ENCODE results near the gene STMN1.

STMN1 gene

DNA sequence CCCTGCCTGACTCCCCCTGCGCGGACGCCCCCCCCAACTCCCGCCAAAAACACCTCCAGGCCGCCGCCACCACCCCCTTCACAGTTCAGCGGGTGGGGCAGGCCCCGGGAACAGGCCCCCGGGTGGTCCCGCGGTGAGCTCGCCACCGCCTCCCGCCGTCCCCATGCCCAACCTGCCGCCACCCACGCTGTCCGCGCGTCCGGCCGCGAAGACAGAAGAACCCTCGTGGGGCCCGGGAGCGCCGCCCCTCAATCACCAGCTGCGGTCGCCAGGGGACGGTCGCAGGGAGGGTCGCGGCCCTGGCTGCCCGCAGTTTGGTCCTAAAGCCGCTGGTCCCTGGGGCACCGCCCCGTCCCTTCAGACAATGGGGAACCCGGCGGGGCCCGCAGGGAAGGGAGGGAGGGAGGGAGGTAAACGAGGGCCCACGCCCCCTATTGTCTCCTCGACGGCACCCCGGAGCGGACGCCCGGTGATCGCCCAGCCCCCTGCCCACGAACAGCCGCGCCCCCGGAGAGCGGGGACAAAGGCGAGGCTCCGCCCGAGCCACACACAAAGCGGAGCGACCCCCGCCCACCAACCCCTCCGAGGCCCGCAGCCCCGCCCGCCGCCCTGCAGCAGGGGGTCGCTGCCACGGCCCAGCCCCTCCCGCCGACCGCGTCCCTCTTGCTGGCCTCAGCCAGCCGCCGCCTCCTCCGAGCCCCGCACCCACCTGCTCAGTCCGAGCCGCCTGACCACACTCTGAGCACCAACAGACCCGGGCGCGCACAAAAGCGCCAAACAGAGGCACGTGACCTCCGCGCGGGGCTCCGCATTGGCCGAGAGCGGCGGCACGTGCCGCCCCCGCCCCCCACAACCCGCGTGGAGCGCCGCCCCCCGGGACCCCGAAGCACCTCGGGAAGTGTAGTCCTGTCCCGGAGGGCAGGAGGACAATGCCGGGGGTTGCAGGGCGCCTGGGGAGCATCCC lies at the start of gene STMN1:
Gene STMN1, minus strand, starts transcription at position 740 of the 964 bp plus-strand sequence. CDS start 1,743 bp downstream, outside the sequence.
- DNase-seq (ENCODE audit: extremely low spot score), result peak; percentile 94

DNA sequence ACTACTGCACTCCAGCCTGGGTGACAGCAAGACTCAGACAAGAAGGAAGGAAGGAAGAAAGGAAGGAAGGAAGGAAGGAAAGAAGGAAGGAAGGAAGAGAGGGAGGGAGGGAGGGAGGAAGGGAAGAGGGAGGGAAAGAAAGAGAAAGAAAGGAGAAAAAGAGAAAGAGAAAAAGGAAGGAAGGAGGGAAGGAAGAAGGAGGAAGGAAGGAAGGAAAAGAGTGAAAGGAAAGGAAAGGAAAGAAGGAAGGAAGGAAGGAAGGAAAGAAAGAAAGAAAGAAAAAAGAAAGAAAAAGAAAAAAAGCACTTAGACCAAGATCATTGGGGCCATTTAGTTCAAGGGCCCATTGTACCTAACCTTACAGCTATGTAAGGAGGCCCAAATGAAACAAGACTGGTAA lies 49.3 kb upstream of the STMN1 start:
- POLR2A ChIA-PET, result no interaction called here
- DNase-seq (ENCODE audit: extremely low spot score), result no peak
- CTCF ChIA-PET, result interaction anchor here (1.1 to 2.3 kb wide), 5 partner anchors 9 to 60 kb away, joined by 3 to 8 read pairs (median 5); no protein-coding TSS in a partner anchor
- TF ChIP-seq, protein P1, sequence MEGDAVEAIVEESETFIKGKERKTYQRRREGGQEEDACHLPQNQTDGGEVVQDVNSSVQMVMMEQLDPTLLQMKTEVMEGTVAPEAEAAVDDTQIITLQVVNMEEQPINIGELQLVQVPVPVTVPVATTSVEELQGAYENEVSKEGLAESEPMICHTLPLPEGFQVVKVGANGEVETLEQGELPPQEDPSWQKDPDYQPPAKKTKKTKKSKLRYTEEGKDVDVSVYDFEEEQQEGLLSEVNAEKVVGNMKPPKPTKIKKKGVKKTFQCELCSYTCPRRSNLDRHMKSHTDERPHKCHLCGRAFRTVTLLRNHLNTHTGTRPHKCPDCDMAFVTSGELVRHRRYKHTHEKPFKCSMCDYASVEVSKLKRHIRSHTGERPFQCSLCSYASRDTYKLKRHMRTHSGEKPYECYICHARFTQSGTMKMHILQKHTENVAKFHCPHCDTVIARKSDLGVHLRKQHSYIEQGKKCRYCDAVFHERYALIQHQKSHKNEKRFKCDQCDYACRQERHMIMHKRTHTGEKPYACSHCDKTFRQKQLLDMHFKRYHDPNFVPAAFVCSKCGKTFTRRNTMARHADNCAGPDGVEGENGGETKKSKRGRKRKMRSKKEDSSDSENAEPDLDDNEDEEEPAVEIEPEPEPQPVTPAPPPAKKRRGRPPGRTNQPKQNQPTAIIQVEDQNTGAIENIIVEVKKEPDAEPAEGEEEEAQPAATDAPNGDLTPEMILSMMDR (IDR thresholded peaks at IDR 0.05; ENCODE audit: control extremely low read depth, extremely low read depth, low read depth, missing control alignments), result no peak

More for the DNA sequence above, at the start of gene STMN1:
- TF ChIP-seq, protein P1 (IDR thresholded peaks at IDR 0.05; ENCODE audit: control extremely low read depth, extremely low read depth, low read depth, missing control alignments), result no peak
- ChIA-PET POLR2A (interaction anchor here (1.2 to 1.4 kb wide), 2 partner anchors 11 to 92 kb away, joined by 4 to 7 read pairs; partner anchors contain the start of gene PAFAH2), CTCF (interaction anchor here (1.3 to 19.8 kb wide), 5 partner anchors 11 to 94 kb away, joined by 3 to 357 read pairs (median 12); partner anchors contain the start of gene PAFAH2)

DNA sequence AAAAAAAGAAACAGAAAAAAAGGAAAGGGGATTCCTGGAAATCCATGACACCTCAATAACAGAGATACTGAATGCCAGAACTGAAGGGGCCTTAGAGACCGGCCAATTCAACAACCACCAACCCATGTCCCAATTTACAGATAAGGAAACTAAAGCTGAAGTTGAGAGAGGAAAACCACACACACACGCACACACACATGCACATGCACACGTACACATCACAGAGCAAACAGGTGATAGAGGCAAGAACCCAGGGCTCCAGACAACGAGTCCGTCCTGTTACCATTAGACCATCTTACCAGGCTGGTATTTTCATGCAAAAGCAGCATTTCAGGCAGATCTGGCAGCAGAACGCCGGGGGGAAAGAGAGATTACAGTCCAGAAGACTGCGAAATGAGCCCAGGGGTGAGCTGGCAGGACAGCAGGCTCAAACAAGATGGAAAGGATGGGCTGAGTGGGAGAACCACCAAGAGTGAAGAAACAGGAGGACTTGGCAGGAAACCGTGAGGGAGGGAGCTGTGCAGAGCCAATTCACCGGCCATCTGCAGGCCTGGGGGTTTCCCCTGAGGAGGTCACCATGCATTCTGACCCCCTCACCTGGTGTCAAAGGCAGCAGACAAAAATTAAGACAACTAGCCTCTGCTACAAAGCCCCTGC lies 48.2 kb upstream of the STMN1 start:
- CTCF ChIA-PET, result interaction anchor here (0.9 to 2.3 kb wide), 5 partner anchors 10 to 59 kb away, joined by 3 to 8 read pairs (median 5); no protein-coding TSS in a partner anchor

DNA sequence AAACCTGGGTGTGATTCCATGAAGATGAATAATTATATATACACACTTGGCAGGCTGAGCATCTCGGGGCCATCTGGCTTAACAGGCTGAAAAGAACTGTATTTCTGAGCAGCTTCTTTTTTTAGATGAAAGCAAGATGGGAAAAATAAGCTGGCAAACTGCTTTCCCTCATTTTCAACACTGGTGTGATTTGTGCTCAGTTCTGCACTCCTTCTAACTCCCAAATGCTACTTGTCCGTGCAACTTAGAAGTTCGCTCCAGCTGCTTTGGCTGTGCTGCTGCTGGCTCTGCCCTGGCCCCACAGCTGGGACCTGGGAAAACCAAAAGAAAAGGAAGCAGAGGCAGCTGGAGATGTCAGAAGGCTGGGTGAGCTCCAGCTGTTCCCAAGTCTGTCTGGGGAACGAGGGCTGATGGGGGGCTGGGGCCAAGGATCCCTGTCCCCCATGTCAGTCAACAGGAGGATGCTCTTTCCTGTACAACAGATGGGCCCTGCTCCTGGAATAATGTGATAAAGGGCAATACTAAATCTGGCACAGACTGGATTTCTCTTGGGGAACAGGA lies 46.7 kb upstream of the STMN1 start:
- POLR2A ChIA-PET, result no interaction called here
- CTCF ChIA-PET, result no interaction called here
- TF ChIP-seq, protein P1 (IDR thresholded peaks at IDR 0.05; ENCODE audit: control extremely low read depth, extremely low read depth, low read depth, missing control alignments), result no peak
- no peak for DNase-seq (ENCODE audit: extremely low spot score)

More for the DNA sequence above, 48.2 kb upstream of the STMN1 start:
- DNase-seq (ENCODE audit: extremely low spot score), result peak; percentile 34
- TF ChIP-seq, protein P1 (IDR thresholded peaks at IDR 0.05; ENCODE audit: control extremely low read depth, extremely low read depth, low read depth, missing control alignments), result no peak
- POLR2A ChIA-PET, result interaction anchor here (0.7 kb wide), 1 partner anchor 908 kb away, joined by 4 read pairs; no protein-coding TSS in a partner anchor

DNA sequence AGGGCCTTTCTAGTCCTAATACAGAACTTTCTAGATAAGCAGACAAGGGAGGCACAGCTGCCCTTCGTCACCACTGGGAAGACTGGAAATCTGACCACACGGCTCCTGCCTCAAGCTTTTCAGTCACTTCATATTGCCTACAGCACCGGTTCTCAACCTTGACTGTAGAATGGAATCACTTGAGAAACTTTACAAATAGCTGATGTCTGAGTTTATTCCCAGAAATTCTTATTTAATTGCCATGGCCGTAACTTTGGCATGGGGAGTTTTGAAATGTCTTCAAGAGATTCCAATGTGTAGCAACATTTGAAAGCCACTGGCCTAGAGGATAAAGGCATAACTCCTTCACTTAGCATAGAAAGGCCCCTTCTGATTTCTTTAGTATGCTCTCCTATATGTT lies 42.4 kb upstream of the STMN1 start:
- CTCF ChIA-PET, result interaction anchor here (1.4 to 1.8 kb wide), 2 partner anchors 11 to 22 kb away, joined by 4 to 6 read pairs; no protein-coding TSS in a partner anchor
- POLR2A ChIA-PET, result no interaction called here
- no peak for DNase-seq (ENCODE audit: extremely low spot score)
- TF ChIP-seq, protein P1 (IDR thresholded peaks at IDR 0.05; ENCODE audit: control extremely low read depth, extremely low read depth, low read depth, missing control alignments), result no peak

DNA sequence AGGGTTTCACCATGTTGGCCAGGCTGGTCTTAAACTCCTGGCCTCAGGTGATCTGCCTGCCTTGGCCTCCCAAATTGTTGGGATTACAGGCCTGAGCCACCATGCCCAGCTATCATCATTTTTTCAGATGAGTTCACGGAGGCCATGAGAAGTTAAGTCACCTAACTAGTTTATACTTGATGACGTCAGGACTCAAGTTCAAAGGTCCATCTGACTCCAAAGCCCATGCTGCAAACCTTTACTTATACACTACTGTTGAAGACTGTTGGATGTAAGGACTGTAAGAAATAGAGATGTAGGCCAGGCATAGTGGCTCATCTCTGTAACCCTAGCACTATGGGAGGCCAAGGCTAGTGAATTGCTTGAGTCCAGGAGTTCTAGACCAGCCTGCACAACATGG lies 40.8 kb upstream of the STMN1 start:
- ChIA-PET POLR2A (no interaction called here), CTCF (interaction anchor here (1.4 to 3.0 kb wide), 3 partner anchors 10 to 52 kb away, joined by 3 to 12 read pairs (median 5); partner anchors contain the start of gene PAFAH2)
- TF ChIP-seq, protein P1 (IDR thresholded peaks at IDR 0.05; ENCODE audit: control extremely low read depth, extremely low read depth, low read depth, missing control alignments), result no peak
- DNase-seq (ENCODE audit: extremely low spot score), result no peak
